Measurements from ENCODE around the gene WDR33. TPM values are rescaled to one million over a fixed set of nuclear protein-coding genes. Genes with fewer than 3 reads are reported as not detected.
"Not testable (repeated sequence)": the region's sequence is repeated elsewhere in the genome, so short reads cannot be mapped to it uniquely, and the experiment has no call there.

WDR33 gene
- total RNA-seq, 2 donors from 2014 or later: 16.1 to 16.8 TPM

GRCh38 chr2:127805491-127805890 lies 5.5 kb downstream of the WDR33 start:
- no peak overlapping the region for H3K27ac ChIP-seq
- DNase-seq (ENCODE audit: low spot score): no peak
- no peaks in the 10 kb centered on the region for H3K27me3 ChIP-seq
- H3K9me3 ChIP-seq: no peaks in the 10 kb centered on the region
- peaks cover 0 to 32% of the 10 kb centered on the region in 2 donors for H3K4me1 ChIP-seq
- no peak for TF ChIP-seq CTCF (IDR thresholded peaks at IDR 0.05)
- H3K4me3 ChIP-seq: no peak overlapping the region
- no peaks in the 10 kb centered on the region for H3K36me3 ChIP-seq

GRCh38 chr2:127799926-127800325 lies 11.0 kb downstream of the WDR33 start:
- Histone ChIP-seq H3K36me3 (no peaks in the 10 kb centered on the region), H3K27ac (no peak overlapping the region), H3K4me1 (peaks cover 0 to 12% of the 10 kb centered on the region in 2 donors), H3K27me3 (no peaks in the 10 kb centered on the region), H3K9me3 (no peaks in the 10 kb centered on the region), H3K4me3 (no peak overlapping the region)
- no peak for TF ChIP-seq CTCF (IDR thresholded peaks at IDR 0.05)
- no peak for DNase-seq (ENCODE audit: low spot score)

DNA sequence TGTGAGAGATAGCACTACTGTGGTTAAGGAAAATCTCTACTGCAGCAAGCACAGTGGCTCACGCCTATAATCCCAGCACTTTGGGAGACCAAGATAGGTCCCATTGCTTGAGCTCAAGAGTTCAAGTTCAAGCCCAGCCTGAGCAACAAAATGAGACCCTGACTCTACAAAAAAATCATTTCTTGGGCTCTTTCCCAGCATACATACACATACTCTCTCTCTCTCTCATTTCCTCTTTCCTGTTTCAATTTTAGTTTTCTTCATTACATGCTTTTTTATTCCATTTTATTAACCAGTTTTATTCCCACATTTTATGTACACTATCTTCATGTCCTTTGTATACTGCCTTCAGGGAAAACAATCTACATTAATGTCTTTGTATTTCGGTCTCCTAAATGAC lies 14.6 kb downstream of the WDR33 start:
- H3K27me3 ChIP-seq: no peaks in the 10 kb centered on the region
- DNase-seq (ENCODE audit: low spot score): no peak
- H3K4me1 ChIP-seq: peaks cover 0 to 17% of the 10 kb centered on the region in 2 donors
- no peaks in the 10 kb centered on the region for H3K9me3 ChIP-seq
- TF ChIP-seq CTCF (IDR thresholded peaks at IDR 0.05): no peak
- no peaks in the 10 kb centered on the region for H3K36me3 ChIP-seq
- no peak overlapping the region for H3K27ac ChIP-seq
- H3K4me3 ChIP-seq: no peak overlapping the region

DNA sequence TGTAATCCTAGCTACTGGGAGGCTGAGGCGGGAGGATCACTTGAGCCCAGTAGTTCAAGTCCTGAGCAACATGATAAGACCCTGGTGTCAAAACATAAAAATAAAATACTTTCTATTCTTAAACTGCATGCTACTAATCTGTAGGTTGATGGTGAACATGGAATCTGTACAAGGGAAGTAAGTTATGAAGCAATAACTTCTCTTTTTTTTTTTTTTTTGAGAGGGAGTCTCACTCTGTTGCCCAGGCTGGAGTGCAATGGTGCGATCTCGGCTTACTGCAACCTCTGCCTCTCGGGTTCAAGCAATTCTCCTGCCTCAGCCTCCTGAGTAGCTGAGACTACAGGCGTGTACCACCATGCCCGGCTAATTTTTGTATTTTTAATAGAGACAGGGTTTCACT lies 16.1 kb downstream of the WDR33 start:
- peaks cover 0 to 27% of the 10 kb centered on the region in 2 donors for H3K4me1 ChIP-seq
- not testable (repeated sequence) for H3K4me3 ChIP-seq; H3K36me3 ChIP-seq; H3K27me3 ChIP-seq; H3K9me3 ChIP-seq; H3K27ac ChIP-seq; DNase-seq (ENCODE audit: low spot score)

GRCh38 chr2:127792805-127793204 lies 18.2 kb downstream of the WDR33 start:
- H3K4me1 ChIP-seq: peaks cover 0 to 22% of the 10 kb centered on the region in 2 donors
- no peak for TF ChIP-seq CTCF (IDR thresholded peaks at IDR 0.05)
- H3K27me3 ChIP-seq: no peaks in the 10 kb centered on the region
- DNase-seq (ENCODE audit: low spot score): no peak
- H3K27ac ChIP-seq: no peak overlapping the region
- H3K36me3 ChIP-seq: no peaks in the 10 kb centered on the region
- no peak overlapping the region for H3K4me3 ChIP-seq
- H3K9me3 ChIP-seq: no peaks in the 10 kb centered on the region

- Histone ChIP-seq H3K4me1 (peaks cover 0 to 22% of the 10 kb centered on the region in 2 donors), H3K4me3 (no peak overlapping the region), H3K36me3 (no peaks in the 10 kb centered on the region), H3K9me3 (no peaks in the 10 kb centered on the region), H3K27me3 (no peaks in the 10 kb centered on the region), H3K27ac (no peak overlapping the region)
- no peak for DNase-seq (ENCODE audit: low spot score)
- TF ChIP-seq CTCF (IDR thresholded peaks at IDR 0.05): no peak
Observed at GRCh38 chr2:127790694-127791529, 20.1 kb downstream of the WDR33 start.

Measured in right atrium auricular region (tissue), 2 donors.